ENCODE data around the gene NCAM1.

Gene NCAM1

GRCh38 chr11:113247221-113247620, 286.0 kb downstream of the NCAM1 start:
- ChIA-PET POLR2A (no interaction called here), CTCF (interaction anchor here (1.0 kb wide), 1 partner anchor 15 kb away, joined by 3 read pairs; no protein-coding TSS in a partner anchor)
- TF ChIP-seq CTCF (IDR thresholded peaks at IDR 0.05; ENCODE audit: control extremely low read depth, extremely low read depth, low read depth, missing control alignments) = no peak
- no peak for DNase-seq (ENCODE audit: extremely low spot score)

DNA sequence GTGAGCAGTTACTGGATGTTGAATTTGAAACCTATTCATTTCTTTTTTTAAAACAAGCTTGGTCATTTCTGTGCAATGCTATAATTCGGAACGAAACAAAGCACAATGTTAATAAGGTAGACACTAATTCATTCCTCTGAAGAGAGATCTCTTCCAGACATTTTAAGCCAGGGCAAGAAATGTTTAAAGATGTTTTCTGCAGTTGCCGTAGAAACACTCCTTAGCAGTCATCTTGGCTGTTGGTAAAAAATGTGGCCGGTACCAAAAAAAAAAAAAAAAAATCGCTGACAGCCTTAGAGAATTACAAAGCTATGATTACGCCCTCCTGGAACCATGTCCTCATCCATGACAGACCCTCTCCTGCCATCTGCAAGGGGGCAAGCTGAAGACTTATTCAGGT, 286.7 kb downstream of the NCAM1 start:
- TF ChIP-seq CTCF (IDR thresholded peaks at IDR 0.05; ENCODE audit: control extremely low read depth, extremely low read depth, low read depth, missing control alignments) = no peak
- POLR2A ChIA-PET = no interaction called here
- CTCF ChIA-PET = interaction anchor here (0.9 to 1.3 kb wide), 5 partner anchors 9 to 660 kb away, joined by 3 to 5 read pairs (median 3); no protein-coding TSS in a partner anchor
- DNase-seq (ENCODE audit: extremely low spot score) = no peak

DNA sequence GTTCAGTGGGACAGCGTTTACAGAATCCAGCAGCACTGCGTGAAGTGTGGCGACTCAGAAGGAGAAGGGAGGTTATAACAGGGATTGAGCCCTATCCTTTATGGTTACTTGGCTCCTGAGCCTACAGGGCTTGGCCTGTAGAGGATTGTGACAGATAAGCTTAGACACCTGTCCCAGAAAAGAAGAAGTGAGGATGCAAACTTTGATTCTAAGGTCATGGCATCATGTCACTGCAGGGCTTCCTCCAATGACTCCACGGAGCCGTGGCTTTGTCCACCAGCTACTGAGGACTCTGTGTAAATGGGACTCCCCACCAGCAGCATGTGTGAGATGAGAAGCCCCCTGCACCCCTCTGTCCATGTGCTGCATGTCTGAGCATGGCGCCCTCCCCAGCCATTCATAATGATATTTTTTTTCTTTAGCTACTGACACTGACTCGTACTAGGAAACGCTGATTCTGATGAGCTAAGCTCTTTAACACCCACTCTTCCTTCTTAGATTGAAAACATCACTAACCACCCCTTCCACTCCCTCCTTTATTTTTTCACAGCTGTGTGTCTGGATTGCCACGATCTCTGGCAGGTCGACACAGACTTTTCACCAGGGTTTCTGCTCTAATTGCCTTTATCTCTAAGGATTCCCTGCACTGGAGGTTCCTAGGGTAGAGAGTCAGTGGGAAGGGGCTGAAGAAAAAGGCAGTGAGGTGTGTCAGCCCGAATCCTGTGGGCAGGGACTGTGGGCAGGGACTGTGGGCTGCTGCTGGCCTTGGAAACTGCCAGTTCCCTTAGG, 287.7 kb downstream of the NCAM1 start:
- ChIA-PET CTCF (interaction anchor here (0.7 to 1.3 kb wide), 6 partner anchors 8 to 661 kb away, joined by 3 to 5 read pairs (median 3); no protein-coding TSS in a partner anchor), POLR2A (no interaction called here)
- no peak for TF ChIP-seq CTCF (IDR thresholded peaks at IDR 0.05; ENCODE audit: control extremely low read depth, extremely low read depth, low read depth, missing control alignments)
- no peak for DNase-seq (ENCODE audit: extremely low spot score)

- no peak for TF ChIP-seq CTCF (IDR thresholded peaks at IDR 0.05; ENCODE audit: control extremely low read depth, extremely low read depth, low read depth, missing control alignments)
- ChIA-PET CTCF (interaction anchor here (0.9 to 1.3 kb wide), 2 partner anchors 15 to 80 kb away, joined by 3 read pairs; no protein-coding TSS in a partner anchor), POLR2A (no interaction called here)
- no peak for DNase-seq (ENCODE audit: extremely low spot score)
Measured at GRCh38 chr11:113249491-113249763, 288.2 kb downstream of the NCAM1 start.

- DNase-seq (ENCODE audit: extremely low spot score) = no peak
- POLR2A ChIA-PET = no interaction called here
- CTCF ChIA-PET = interaction anchor here (0.9 to 1.3 kb wide), 2 partner anchors 16 to 79 kb away, joined by 3 read pairs; no protein-coding TSS in a partner anchor
- no peak for TF ChIP-seq CTCF (IDR thresholded peaks at IDR 0.05; ENCODE audit: control extremely low read depth, extremely low read depth, low read depth, missing control alignments)
Measured at GRCh38 chr11:113249786-113250185, 288.6 kb downstream of the NCAM1 start.

DNA sequence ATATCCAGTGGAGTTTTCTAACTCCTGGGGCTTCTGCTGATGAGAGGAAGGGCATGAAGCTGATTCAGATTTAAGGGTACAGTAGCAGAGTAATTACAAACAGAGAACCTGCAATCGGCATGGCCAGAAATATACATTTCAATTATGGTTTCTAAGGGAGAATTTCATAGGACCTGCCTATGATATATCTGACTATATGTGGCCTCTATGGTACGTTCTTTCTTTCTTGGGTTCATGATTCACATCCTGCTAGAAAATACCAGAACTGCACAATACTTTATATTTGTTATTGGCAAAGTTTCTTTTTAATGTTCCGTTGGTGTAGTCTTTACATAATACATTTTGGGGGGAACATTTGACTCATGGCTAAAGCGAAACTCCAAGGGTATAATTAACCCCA, 290.1 kb downstream of the NCAM1 start:
- DNase-seq (ENCODE audit: extremely low spot score) = no peak
- TF ChIP-seq CTCF (IDR thresholded peaks at IDR 0.05; ENCODE audit: control extremely low read depth, extremely low read depth, low read depth, missing control alignments) = no peak
- ChIA-PET POLR2A (no interaction called here), CTCF (no interaction called here)

All from GM10248 (cell line).